Nephron (organoid): ENCODE results near the gene STC2.

Experiments used
- H3K27ac Mint-ChIP-seq, 3 experiments: 2 replicates each; pipeline ENCODE4 v1.8.0; 2020; ENCODE audit warnings: mixed read lengths in 3 of 3, mild to moderate bottlenecking in 2 of 3, moderate library complexity in 1 of 3
- H3K27me3 Mint-ChIP-seq: 2 replicates; pipeline ENCODE4 v1.8.0; 2021; ENCODE audit warnings: low read depth, mild to moderate bottlenecking, moderate library complexity, mixed read lengths
- H3K36me3 Mint-ChIP-seq: 2 replicates; pipeline ENCODE4 v1.8.0; 2020; ENCODE audit warnings: low read depth, mixed read lengths
- H3K4me1 Mint-ChIP-seq: 2 replicates; pipeline ENCODE4 v1.8.0; 2020; ENCODE audit warnings: mixed read lengths
- H3K4me3 Mint-ChIP-seq, 3 experiments: 2 replicates each; pipeline ENCODE4 v1.8.0; 2020; ENCODE audit warnings: mild to moderate bottlenecking in 3 of 3, mixed read lengths in 3 of 3, moderate library complexity in 2 of 3
- H3K9me3 Mint-ChIP-seq: 2 replicates; pipeline ENCODE4 v1.8.0; 2020; ENCODE audit warnings: mixed read lengths
- TF ChIP-seq, protein P1 (sequence below), 3 experiments: fragments of 200-600 bp; sonication (generic); IDR thresholded peaks; one replicate each; pipeline ENCODE4 v1.5.0; 2021; ENCODE audit warnings: antibody characterized with exemption in 3 of 3; ENCODE audit not compliant: unreplicated experiment in 3 of 3

Gene STC2

DNA sequence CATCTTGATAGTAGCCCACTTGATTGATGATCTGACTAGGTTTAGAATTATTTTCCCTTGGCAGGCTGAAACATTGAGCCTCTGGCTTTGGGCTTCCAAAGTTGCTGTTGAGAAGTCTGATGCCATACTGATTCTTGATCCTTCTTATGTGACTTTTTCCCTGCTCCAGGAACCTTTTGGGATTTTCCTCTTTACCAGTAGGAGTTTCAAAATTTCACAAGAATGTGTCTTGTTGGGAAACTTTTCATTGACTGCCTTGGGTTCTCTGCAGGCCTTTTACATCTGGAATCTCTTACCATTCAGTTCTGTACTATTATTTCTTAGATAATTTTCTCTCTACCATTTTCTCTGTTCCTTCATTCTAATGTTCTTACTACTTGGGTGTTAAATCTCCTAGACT, 20.0 kb downstream of the STC2 start:
- peaks cover 10% of the 10 kb centered on the region for H3K27me3 Mint-ChIP-seq
- peaks cover 5% of the 10 kb centered on the region for H3K36me3 Mint-ChIP-seq
- no peak overlapping the region for H3K4me3 Mint-ChIP-seq
- H3K27ac Mint-ChIP-seq: peak overlapping the region in 2 of 3 experiments; percentile 39 to 56
- H3K4me1 Mint-ChIP-seq: peaks cover 77% of the 10 kb centered on the region
- H3K9me3 Mint-ChIP-seq: peaks cover 14% of the 10 kb centered on the region
- TF ChIP-seq, protein P1, sequence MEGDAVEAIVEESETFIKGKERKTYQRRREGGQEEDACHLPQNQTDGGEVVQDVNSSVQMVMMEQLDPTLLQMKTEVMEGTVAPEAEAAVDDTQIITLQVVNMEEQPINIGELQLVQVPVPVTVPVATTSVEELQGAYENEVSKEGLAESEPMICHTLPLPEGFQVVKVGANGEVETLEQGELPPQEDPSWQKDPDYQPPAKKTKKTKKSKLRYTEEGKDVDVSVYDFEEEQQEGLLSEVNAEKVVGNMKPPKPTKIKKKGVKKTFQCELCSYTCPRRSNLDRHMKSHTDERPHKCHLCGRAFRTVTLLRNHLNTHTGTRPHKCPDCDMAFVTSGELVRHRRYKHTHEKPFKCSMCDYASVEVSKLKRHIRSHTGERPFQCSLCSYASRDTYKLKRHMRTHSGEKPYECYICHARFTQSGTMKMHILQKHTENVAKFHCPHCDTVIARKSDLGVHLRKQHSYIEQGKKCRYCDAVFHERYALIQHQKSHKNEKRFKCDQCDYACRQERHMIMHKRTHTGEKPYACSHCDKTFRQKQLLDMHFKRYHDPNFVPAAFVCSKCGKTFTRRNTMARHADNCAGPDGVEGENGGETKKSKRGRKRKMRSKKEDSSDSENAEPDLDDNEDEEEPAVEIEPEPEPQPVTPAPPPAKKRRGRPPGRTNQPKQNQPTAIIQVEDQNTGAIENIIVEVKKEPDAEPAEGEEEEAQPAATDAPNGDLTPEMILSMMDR (IDR thresholded peaks at IDR 0.05; ENCODE audit: unreplicated experiment in 3 of 3): no peak

DNA sequence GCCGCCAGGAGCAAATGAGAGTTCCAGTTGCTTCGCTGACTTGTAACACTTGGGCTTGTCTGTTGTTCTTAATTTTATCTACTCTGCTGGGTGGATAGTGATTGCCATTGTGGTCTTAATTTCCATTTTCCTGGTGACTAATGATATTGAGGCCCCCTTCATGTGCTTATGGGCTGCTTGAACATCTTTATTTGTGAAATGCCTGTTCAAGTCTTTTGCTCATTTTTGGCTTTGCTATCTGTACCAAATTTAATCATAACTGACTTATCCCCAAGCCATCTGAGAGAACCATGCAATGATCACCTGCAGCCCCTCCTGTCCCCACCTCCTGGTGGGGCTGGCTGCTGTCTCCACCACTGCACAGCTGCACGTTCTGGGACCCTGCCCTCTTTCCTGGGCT, 20.5 kb downstream of the STC2 start:
- H3K4me1 Mint-ChIP-seq: peaks cover 77% of the 10 kb centered on the region
- no peak overlapping the region for H3K27ac Mint-ChIP-seq
- H3K27me3 Mint-ChIP-seq: peaks cover 10% of the 10 kb centered on the region
- H3K4me3 Mint-ChIP-seq: no peak overlapping the region
- TF ChIP-seq, protein P1 (IDR thresholded peaks at IDR 0.05; ENCODE audit: unreplicated experiment in 3 of 3): no peak
- peaks cover 14% of the 10 kb centered on the region for H3K9me3 Mint-ChIP-seq
- H3K36me3 Mint-ChIP-seq: peaks cover 5% of the 10 kb centered on the region

DNA sequence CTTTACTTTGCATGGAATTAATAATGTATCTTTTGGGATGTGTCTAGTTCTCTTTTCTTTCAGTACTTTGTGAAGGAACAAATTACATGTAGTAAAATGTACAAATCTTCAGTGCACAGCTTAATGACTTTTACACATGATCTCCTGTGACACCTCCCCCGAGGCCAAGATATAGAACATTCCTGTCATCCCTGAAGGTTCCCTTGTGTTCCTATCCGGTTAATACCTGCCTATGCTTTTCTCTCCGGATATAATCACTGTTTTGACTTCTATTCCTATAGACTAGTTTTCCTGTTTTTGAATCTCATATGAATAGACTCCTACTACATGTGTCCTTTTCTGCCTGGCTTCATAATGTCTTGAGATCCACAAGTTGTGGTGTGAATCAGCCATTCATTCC, 21.5 kb downstream of the STC2 start:
- no peak overlapping the region for H3K4me3 Mint-ChIP-seq
- peaks cover 77% of the 10 kb centered on the region for H3K4me1 Mint-ChIP-seq
- TF ChIP-seq, protein P1 (IDR thresholded peaks at IDR 0.05; ENCODE audit: unreplicated experiment in 3 of 3): no peak
- H3K27ac Mint-ChIP-seq: peak overlapping the region in 2 of 3 experiments; percentile 10 to 54
- H3K9me3 Mint-ChIP-seq: peaks cover 14% of the 10 kb centered on the region
- H3K36me3 Mint-ChIP-seq: peaks cover 5% of the 10 kb centered on the region
- peaks cover 10% of the 10 kb centered on the region for H3K27me3 Mint-ChIP-seq

DNA sequence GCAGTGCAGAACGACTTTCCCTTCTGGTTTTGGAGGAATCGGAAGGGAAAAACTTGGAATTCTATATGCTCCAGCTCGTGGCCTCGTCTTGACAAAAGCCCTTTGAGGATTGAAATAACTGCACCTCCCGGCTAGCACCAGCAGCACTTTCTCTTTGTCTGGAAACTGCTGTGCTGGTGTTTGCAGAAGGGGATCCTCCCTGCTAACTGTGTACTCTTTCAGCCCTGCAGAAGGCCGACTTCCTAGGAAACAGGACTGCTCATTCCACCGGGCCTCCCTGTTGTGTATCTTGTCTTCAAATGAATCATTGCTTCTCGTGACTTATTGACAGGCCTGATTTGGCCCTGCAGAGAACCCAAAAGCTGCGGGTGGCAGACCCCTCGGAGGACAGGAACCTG, 23.6 kb downstream of the STC2 start:
- TF ChIP-seq, protein P1 (IDR thresholded peaks at IDR 0.05; ENCODE audit: unreplicated experiment in 3 of 3): no peak
- peak overlapping the region; percentile 75 to 91 (median 82) for H3K27ac Mint-ChIP-seq
- H3K4me3 Mint-ChIP-seq: no peak overlapping the region
- peaks cover 72% of the 10 kb centered on the region for H3K4me1 Mint-ChIP-seq
- peaks cover 14% of the 10 kb centered on the region for H3K9me3 Mint-ChIP-seq
- H3K27me3 Mint-ChIP-seq: peaks cover 10% of the 10 kb centered on the region
- H3K36me3 Mint-ChIP-seq: peaks cover 5% of the 10 kb centered on the region

DNA sequence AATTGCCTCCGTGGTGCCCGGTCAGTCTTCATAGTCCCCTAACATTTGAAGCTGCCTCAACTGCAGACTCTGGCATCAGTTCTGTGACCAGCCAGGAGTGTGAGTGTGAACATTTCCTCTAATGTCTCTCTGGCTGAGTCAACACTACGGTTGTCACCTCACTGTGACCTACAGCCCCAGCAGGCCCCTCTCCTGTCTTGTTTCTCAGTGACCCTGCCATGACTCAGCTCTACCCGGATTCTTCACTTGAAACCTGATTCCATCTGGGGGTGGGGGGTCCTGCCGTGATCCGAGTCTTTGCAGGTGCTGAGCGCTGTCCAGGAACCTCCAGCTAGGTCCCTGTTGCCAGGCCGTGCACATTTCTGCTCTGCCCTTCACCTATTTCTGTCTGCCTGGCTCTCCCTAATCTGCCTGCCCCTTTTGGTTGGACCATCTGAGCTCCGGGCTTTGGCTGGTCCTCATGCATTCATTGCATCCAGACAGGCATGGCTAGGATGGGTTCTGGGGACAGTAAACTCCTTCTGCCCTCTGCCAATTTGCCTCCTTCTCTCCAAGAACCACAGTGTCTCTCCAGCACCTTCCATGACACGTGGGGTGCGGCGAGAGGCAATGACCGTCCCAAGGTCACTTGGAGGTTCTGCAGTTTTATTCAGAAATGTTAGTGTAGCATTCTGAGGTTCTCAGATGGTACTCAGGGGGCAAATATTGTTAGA, 24.2 kb downstream of the STC2 start:
- H3K27ac Mint-ChIP-seq: peak overlapping the region; percentile 75 to 91 (median 82)
- H3K4me1 Mint-ChIP-seq: peaks cover 69% of the 10 kb centered on the region
- H3K36me3 Mint-ChIP-seq: peaks cover 5% of the 10 kb centered on the region
- no peak overlapping the region for H3K4me3 Mint-ChIP-seq
- peaks cover 14% of the 10 kb centered on the region for H3K9me3 Mint-ChIP-seq
- H3K27me3 Mint-ChIP-seq: peaks cover 10% of the 10 kb centered on the region
- TF ChIP-seq, protein P1 (IDR thresholded peaks at IDR 0.05; ENCODE audit: unreplicated experiment in 3 of 3): no peak
